ENCODE measurements around the gene RCN1. TPM values are rescaled to one million over a fixed set of nuclear protein-coding genes. Genes with fewer than 3 reads are reported as not detected.
"Not testable (repeated sequence)": the region's sequence is repeated elsewhere in the genome, so short reads cannot be mapped to it uniquely, and the experiment has no call there.

RCN1 gene
- total RNA-seq, 2 donors from 2014 or later = 13.8 to 30.3 TPM

- H3K27me3 Mint-ChIP-seq = peaks cover 20% of the 10 kb centered on the region
- ATAC-seq (replicated peaks) = no peak
- no peaks in the 10 kb centered on the region for H3K4me1 Mint-ChIP-seq
- H3K4me3 Mint-ChIP-seq = no peak overlapping the region
- no peaks in the 10 kb centered on the region for H3K36me3 Mint-ChIP-seq (ENCODE audit: low read depth)
- H3K27ac Mint-ChIP-seq = no peak overlapping the region
- H3K9me3 Mint-ChIP-seq = no peaks in the 10 kb centered on the region
These were observed 22.5 kb downstream of the RCN1 start for GRCh38 chr11:32113200-32113919.

DNA sequence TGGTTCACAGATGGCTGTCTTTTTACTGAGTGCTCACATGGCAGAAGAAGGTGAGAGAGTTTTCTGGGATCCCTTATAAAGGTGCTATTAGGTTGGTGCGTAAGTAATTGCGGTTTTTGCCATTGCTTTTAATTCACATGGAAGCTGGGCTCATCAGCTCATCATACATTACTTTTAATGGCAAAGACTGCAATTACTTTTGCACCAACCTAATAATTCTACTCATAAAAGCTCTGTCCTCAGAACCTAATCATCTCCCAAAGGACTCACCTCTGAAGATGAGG is 23.0 kb downstream of the RCN1 start:
- Mint-ChIP-seq H3K9me3 (no peaks in the 10 kb centered on the region), H3K27me3 (peaks cover 20% of the 10 kb centered on the region), H3K4me3 (no peak overlapping the region), H3K27ac (no peak overlapping the region), H3K4me1 (no peaks in the 10 kb centered on the region), H3K36me3 (ENCODE audit: low read depth) (no peaks in the 10 kb centered on the region)
- ATAC-seq (replicated peaks) = no peak

DNA sequence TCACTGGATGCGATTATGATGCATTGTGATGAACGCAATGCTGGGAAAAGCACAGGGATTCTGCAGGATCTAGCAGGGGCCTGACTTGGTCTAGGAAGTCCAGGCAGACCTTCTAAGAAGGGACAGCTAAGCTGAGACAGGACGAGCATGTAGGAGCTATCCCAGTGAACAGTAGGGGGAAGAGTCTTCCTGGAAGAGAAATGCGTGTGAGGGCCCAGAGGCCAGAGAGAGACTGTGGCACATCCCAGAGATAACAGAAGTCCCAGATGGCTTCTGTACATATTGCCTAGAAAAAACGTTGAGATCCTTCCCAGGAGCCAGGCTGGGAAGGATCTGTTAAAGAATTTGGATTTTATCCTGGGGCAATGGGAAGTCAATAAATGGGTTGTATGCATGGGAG is 24.6 kb downstream of the RCN1 start:
- H3K27ac Mint-ChIP-seq = no peak overlapping the region
- ATAC-seq (replicated peaks) = no peak
- H3K27me3 Mint-ChIP-seq = peaks cover 20% of the 10 kb centered on the region
- no peaks in the 10 kb centered on the region for H3K9me3 Mint-ChIP-seq
- H3K4me1 Mint-ChIP-seq = no peaks in the 10 kb centered on the region
- H3K36me3 Mint-ChIP-seq (ENCODE audit: low read depth) = no peaks in the 10 kb centered on the region
- no peak overlapping the region for H3K4me3 Mint-ChIP-seq

- no peak overlapping the region for H3K4me3 Mint-ChIP-seq
- no peaks in the 10 kb centered on the region for H3K4me1 Mint-ChIP-seq
- H3K9me3 Mint-ChIP-seq = no peaks in the 10 kb centered on the region
- no peaks in the 10 kb centered on the region for H3K36me3 Mint-ChIP-seq (ENCODE audit: low read depth)
- peaks cover 23% of the 10 kb centered on the region for H3K27me3 Mint-ChIP-seq
- no peak overlapping the region for H3K27ac Mint-ChIP-seq
- ATAC-seq (replicated peaks) = no peak
These were observed 25.8 kb downstream of the RCN1 start for GRCh38 chr11:32116668-32117067.

DNA sequence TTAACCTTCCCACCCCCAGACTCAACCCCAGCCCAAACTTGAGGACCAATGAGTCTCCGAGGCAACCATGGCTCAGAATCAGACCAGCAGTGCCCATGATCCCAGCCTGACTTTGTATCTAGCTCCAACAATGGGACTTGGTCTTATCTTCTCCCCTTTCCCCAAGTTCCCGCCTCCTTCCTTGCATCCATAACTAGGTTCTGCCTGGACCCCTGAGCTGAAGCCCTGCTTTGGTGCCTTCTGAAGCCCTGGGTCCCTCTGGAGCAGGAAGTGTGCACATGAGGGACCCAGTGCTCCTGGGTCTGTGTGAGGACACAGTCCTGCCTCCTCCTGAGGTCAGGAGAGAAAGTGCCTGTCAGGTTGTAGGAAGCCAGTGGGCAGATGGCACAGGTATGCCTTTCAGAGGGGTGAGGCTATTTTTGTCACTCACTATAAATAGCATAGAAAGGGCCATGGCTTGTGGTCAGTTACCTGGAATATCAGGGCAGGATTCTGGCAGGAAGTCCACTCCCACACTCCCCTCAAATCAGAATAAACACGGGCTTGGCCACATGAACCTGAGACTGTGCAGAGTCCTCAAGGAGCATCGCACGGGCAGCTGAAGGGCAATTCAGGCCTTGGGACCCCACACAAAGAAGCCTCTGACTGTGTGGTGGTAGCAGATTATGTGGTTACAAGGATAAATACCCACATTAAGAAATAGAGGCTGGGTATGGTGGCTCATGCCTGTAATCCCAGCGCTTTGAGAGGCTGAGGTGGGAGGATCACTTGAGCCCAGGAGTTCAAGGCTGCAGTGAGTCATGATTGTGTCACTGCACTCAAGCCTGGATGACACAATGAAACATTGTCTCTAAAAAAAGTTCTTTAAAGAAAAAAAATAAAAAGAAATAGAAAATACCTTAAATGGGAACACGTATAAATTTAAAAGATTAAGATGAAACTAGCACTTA is 27.4 kb downstream of the RCN1 start:
- Mint-ChIP-seq H3K27ac (no peak overlapping the region), H3K9me3 (no peaks in the 10 kb centered on the region), H3K36me3 (ENCODE audit: low read depth) (no peaks in the 10 kb centered on the region), H3K4me3 (no peak overlapping the region), H3K4me1 (no peaks in the 10 kb centered on the region), H3K27me3 (peaks cover 25% of the 10 kb centered on the region)
- peak; percentile 19 for ATAC-seq (replicated peaks)

- peaks cover 21% of the 10 kb centered on the region for H3K27me3 Mint-ChIP-seq
- H3K36me3 Mint-ChIP-seq (ENCODE audit: low read depth); H3K27ac Mint-ChIP-seq; H3K4me3 Mint-ChIP-seq; H3K4me1 Mint-ChIP-seq; ATAC-seq (replicated peaks); H3K9me3 Mint-ChIP-seq: not testable (repeated sequence)
These were observed 28.3 kb downstream of the RCN1 start for GRCh38 chr11:32119139-32119538.

DNA sequence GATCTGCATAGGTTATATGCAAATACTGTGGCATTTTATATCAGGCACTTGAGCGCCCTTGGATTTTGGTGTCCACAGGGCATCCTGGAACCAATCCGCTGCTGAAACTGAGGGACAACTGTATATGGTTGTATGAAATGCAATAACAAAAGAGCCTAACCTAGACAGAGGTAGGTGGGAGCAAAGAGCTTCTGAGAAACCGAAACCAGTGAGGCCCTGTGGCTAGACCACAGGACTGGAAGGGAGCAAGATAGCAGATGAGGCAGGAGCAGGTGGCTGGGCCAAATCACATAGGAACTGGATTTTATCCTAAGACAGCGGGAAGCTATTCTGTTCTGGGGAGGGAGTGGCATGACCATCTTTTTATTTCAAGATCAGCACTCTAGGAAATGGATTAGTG is 30.1 kb downstream of the RCN1 start:
- ATAC-seq (replicated peaks) = peak; percentile 35
- no peaks in the 10 kb centered on the region for H3K4me1 Mint-ChIP-seq
- H3K9me3 Mint-ChIP-seq = no peaks in the 10 kb centered on the region
- peaks cover 36% of the 10 kb centered on the region for H3K27me3 Mint-ChIP-seq
- no peak overlapping the region for H3K27ac Mint-ChIP-seq
- H3K4me3 Mint-ChIP-seq = no peak overlapping the region
- no peaks in the 10 kb centered on the region for H3K36me3 Mint-ChIP-seq (ENCODE audit: low read depth)

DNA sequence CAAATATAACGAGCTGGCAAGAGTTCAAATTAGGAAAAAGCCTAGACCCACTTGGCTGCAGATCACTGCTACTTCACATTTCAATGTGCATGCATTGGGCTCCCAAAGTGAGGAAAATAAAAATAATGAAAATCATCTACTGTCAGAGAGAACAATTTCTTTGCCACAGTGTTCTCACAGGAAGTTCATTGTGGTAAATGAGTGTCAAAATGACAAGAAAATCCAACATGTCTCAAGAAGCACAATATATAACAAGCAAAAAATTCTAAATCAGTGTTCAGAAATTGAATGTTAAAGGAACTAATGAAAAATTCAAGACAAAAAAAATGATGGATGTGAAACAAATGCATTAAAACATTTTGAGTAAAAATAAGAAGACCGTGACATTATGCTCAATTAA is 31.3 kb downstream of the RCN1 start:
- Mint-ChIP-seq H3K27ac (no peak overlapping the region), H3K4me1 (no peaks in the 10 kb centered on the region), H3K36me3 (ENCODE audit: low read depth) (no peaks in the 10 kb centered on the region), H3K27me3 (peaks cover 40% of the 10 kb centered on the region), H3K9me3 (no peaks in the 10 kb centered on the region), H3K4me3 (no peak overlapping the region)
- no peak for ATAC-seq (replicated peaks)

GRCh38 chr11:32131321-32131720 is 40.4 kb downstream of the RCN1 start:
- no peak overlapping the region for H3K4me3 Mint-ChIP-seq
- H3K27me3 Mint-ChIP-seq = peaks cover 26% of the 10 kb centered on the region

DNA sequence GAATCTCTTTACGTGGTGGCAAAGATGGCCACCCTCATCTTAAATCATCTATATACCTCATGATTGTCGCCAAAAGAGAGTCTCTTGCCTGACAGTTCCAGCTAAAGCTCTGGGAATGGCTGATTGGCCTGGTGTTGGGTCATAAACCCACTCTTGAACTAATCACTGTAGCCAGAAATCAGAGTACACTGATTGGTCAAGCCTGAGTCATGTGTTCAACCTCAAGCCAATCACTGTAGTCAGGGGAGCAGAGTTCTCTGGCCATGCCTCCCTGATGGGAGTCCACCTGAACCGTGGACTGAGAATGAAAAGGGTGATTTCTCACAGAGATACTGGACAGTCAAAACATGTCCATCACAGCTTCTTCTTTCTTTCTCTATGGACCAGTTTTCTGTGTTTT is 45.8 kb downstream of the RCN1 start:
- Mint-ChIP-seq H3K4me3 (no peak overlapping the region), H3K9me3 (no peaks in the 10 kb centered on the region), H3K36me3 (ENCODE audit: low read depth) (no peaks in the 10 kb centered on the region), H3K27me3 (peaks cover 10% of the 10 kb centered on the region), H3K4me1 (no peaks in the 10 kb centered on the region), H3K27ac (no peak overlapping the region)
- no peak for ATAC-seq (replicated peaks)

More at GRCh38 chr11:32131321-32131720, 40.4 kb downstream of the RCN1 start:
- Mint-ChIP-seq H3K27ac (no peak overlapping the region), H3K36me3 (ENCODE audit: low read depth) (no peaks in the 10 kb centered on the region), H3K9me3 (no peaks in the 10 kb centered on the region), H3K4me1 (no peaks in the 10 kb centered on the region)
- ATAC-seq (replicated peaks) = no peak

DNA sequence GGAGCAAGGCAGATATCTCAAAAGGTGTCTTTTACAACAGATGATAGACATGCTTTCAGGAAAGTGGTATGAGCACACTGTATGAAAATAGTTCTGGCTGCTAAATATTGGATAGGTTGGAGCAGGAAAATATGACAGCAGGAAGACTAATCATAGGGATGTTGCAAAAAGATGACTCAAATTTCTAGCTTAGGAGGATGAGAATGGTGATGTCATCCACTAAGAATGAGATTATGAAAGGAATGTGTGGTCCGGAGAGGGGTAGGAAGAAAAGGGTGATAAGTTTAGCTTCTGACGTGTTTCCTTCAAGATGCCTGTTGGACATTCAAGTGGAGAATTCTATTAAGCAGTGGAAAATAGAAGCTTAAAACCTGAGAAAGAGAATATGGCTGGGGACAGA is 46.4 kb downstream of the RCN1 start:
- H3K27ac Mint-ChIP-seq = no peak overlapping the region
- no peak for ATAC-seq (replicated peaks)
- H3K27me3 Mint-ChIP-seq = peaks cover 10% of the 10 kb centered on the region
- H3K4me1 Mint-ChIP-seq = no peaks in the 10 kb centered on the region
- no peaks in the 10 kb centered on the region for H3K9me3 Mint-ChIP-seq
- H3K36me3 Mint-ChIP-seq (ENCODE audit: low read depth) = no peaks in the 10 kb centered on the region
- H3K4me3 Mint-ChIP-seq = no peak overlapping the region

GRCh38 chr11:32137869-32138268 is 47.0 kb downstream of the RCN1 start:
- no peak for ATAC-seq (replicated peaks)
- Mint-ChIP-seq H3K36me3 (ENCODE audit: low read depth) (no peaks in the 10 kb centered on the region), H3K4me3 (no peak overlapping the region), H3K4me1 (no peaks in the 10 kb centered on the region), H3K27ac (no peak overlapping the region), H3K9me3 (no peaks in the 10 kb centered on the region), H3K27me3 (peaks cover 10% of the 10 kb centered on the region)

GRCh38 chr11:32138902-32139301 is 48.0 kb downstream of the RCN1 start:
- Mint-ChIP-seq H3K36me3 (ENCODE audit: low read depth) (no peaks in the 10 kb centered on the region), H3K27ac (no peak overlapping the region), H3K4me3 (no peak overlapping the region), H3K27me3 (peaks cover 10% of the 10 kb centered on the region), H3K9me3 (no peaks in the 10 kb centered on the region), H3K4me1 (no peaks in the 10 kb centered on the region)
- ATAC-seq (replicated peaks) = no peak

DNA sequence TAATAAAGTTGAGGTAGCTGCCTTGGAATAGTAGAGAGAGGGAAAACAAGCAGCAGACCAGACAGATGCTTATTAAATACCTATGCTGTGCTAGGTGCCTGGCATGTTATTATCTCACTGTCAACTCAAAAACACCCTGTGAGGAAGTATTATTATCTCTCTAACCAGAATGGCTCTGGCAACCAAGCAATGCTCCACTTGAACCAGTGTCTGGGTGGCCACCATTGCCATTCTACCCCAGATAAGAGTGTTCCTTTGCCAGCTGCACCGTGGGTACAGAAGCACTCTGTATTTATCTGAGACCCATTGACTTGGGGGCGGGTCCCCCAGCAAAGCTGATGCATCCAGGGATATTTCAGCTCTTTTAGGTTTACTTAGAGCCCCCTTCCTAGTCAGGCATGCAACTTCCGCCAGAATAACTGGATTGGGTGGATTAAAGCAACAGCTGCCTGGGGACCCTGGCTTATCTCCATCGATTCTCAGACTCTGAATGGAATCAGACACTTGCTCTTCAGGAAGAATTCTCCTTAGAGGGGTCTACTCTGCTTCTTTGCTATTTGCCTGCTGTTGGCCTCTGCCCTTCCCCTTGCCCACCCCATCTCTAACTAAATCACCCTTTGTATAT is 49.1 kb downstream of the RCN1 start:
- no peaks in the 10 kb centered on the region for H3K4me1 Mint-ChIP-seq
- H3K36me3 Mint-ChIP-seq (ENCODE audit: low read depth) = no peaks in the 10 kb centered on the region
- H3K27me3 Mint-ChIP-seq = peaks cover 11% of the 10 kb centered on the region
- no peaks in the 10 kb centered on the region for H3K9me3 Mint-ChIP-seq
- H3K27ac Mint-ChIP-seq = no peak overlapping the region
- no peak for ATAC-seq (replicated peaks)
- no peak overlapping the region for H3K4me3 Mint-ChIP-seq

Measured in activated T-helper 17 cell treated with anti-CD3 and anti-CD28 coated beads, Interleukin-2, amount 50 U/mL, for 72 hours (primary cell).